ENCODE results near the gene IPCEF1. TPM values are rescaled to one million over a fixed set of nuclear protein-coding genes. Genes with fewer than 3 reads are reported as not detected.

The IPCEF1 gene
- total and polyA plus RNA-seq, 4 donors, result 0.46 to 2.8 (median 1.3) TPM

GRCh38 chr6:154206996-154207395 lies 149.6 kb downstream of the IPCEF1 start:
- no peaks in the 10 kb centered on the region for H3K36me3 ChIP-seq (ENCODE audit: control insufficient read depth in 4 of 4, insufficient read depth in 3 of 4, low read depth in 1 of 4, low read length in 3 of 4)
- no peaks in the 10 kb centered on the region for H3K9me3 ChIP-seq (ENCODE audit: control insufficient read depth in 4 of 4, low read length in 3 of 4)
- 73% methylated on average over 4 of the region's 4 CpGs for WGBS
- no peaks in the 10 kb centered on the region for H3K27me3 ChIP-seq (ENCODE audit: control insufficient read depth in 4 of 4, insufficient read depth in 4 of 4, low read length in 3 of 4)
- no peak overlapping the region for H3K4me3 ChIP-seq (ENCODE audit: low read depth in 1 of 3, low read length in 3 of 3)
- no peak for DNase-seq (ENCODE audit: low spot score)
- no peaks in the 10 kb centered on the region for H3K4me1 ChIP-seq (ENCODE audit: control insufficient read depth in 4 of 4, insufficient read depth in 4 of 4, low read length in 3 of 4)
- no peak overlapping the region for H3K27ac ChIP-seq (ENCODE audit: low read depth in 1 of 2, low read length in 2 of 2)
- no peak overlapping the region for H3K9ac ChIP-seq (ENCODE audit: low read depth in 1 of 2, low read length in 2 of 2)
- TF ChIP-seq JUND (IDR thresholded peaks at IDR 0.05) (no peak), REST (IDR thresholded peaks at IDR 0.05) (no peak), HNF4A (conservative IDR thresholded peaks at IDR 0.05) (no peak), FOXA1 (IDR thresholded peaks at IDR 0.05) (no peak), ZBTB33 (IDR thresholded peaks at IDR 0.05) (no peak)

- Histone ChIP-seq H3K9ac (ENCODE audit: low read depth in 1 of 2, low read length in 2 of 2) (no peak overlapping the region), H3K27ac (ENCODE audit: low read depth in 1 of 2, low read length in 2 of 2) (no peak overlapping the region), H3K36me3 (ENCODE audit: control insufficient read depth in 4 of 4, insufficient read depth in 3 of 4, low read depth in 1 of 4, low read length in 3 of 4) (no peaks in the 10 kb centered on the region), H3K4me1 (ENCODE audit: control insufficient read depth in 4 of 4, insufficient read depth in 4 of 4, low read length in 3 of 4) (no peaks in the 10 kb centered on the region), H3K9me3 (ENCODE audit: control insufficient read depth in 4 of 4, low read length in 3 of 4) (no peaks in the 10 kb centered on the region), H3K27me3 (ENCODE audit: control insufficient read depth in 4 of 4, insufficient read depth in 4 of 4, low read length in 3 of 4) (no peaks in the 10 kb centered on the region), H3K4me3 (ENCODE audit: low read depth in 1 of 3, low read length in 3 of 3) (no peak overlapping the region)
- TF ChIP-seq EGR1 (IDR thresholded peaks at IDR 0.05; ENCODE audit: low read depth in 2 of 2) (no peak), MAX (IDR thresholded peaks at IDR 0.05) (no peak), JUND (IDR thresholded peaks at IDR 0.05) (no peak), HNF4A (conservative IDR thresholded peaks at IDR 0.05) (no peak), HNF4G (IDR thresholded peaks at IDR 0.05) (no peak), GABPA (IDR thresholded peaks at IDR 0.05 in 1 of 2, conservative IDR thresholded peaks at IDR 0.05 in 1 of 2) (no peak), ATF3 (IDR thresholded peaks at IDR 0.05) (no peak), REST (IDR thresholded peaks at IDR 0.05) (no peak), SP1 (IDR thresholded peaks at IDR 0.05) (no peak), RXRA (IDR thresholded peaks at IDR 0.05) (no peak), RAD21 (IDR thresholded peaks at IDR 0.05) (no peak), FOXA1 (IDR thresholded peaks at IDR 0.05) (no peak), NR2F2 (IDR thresholded peaks at IDR 0.05) (no peak), CTCF (IDR thresholded peaks at IDR 0.05; ENCODE audit: low read depth, low read length, missing input control) (no peak), FOXA2 (IDR thresholded peaks at IDR 0.05) (no peak), YY1 (IDR thresholded peaks at IDR 0.05) (no peak), ZBTB33 (IDR thresholded peaks at IDR 0.05) (no peak), TAF1 (conservative IDR thresholded peaks at IDR 0.05) (no peak)
- 94% methylated on average over 2 of the region's 2 CpGs for WGBS
- DNase-seq (ENCODE audit: low spot score), result no peak
These were observed 150.5 kb downstream of the IPCEF1 start for GRCh38 chr6:154206141-154206540.

Data from liver (tissue), 9 donors.